HFF-Myc (cell line): ENCODE results near the gene CARD11.
"Not testable (repeated sequence)": the region's sequence is repeated elsewhere in the genome, so short reads cannot be mapped to it uniquely, and the experiment has no call there.

Experiments
- DNase-seq: peaks from one replicate; pipeline ENCODE4 v3.0.0-alpha.2; 2011; ENCODE audit warnings: low read depth; ENCODE audit errors: extremely low read depth
- H3K4me3 ChIP-seq: replicated peaks from 2 replicates; pipeline ENCODE4 v1.5.1; 2011; ENCODE audit warnings: low read depth, mild to moderate bottlenecking, control low read depth, low read length
- CTCF ChIP-seq: IDR thresholded peaks from 2 replicates; pipeline ENCODE4 v1.5.1; 2012; ENCODE audit warnings: mild to moderate bottlenecking, low read depth, low read length, control low read depth; ENCODE audit errors: missing control alignments

CARD11 gene

GRCh38 chr7:3042861-3043489 is 692 bp downstream of the CARD11 start:
- no peak overlapping the region for H3K4me3 ChIP-seq
- no peak for TF ChIP-seq CTCF
- no peak for DNase-seq

- no peak for TF ChIP-seq CTCF
Measured at GRCh38 chr7:3041986-3042675, 1.5 kb downstream of the CARD11 start.

GRCh38 chr7:3039787-3040186 is 3.9 kb downstream of the CARD11 start:
- no peak for DNase-seq
- no peak overlapping the region for H3K4me3 ChIP-seq
- no peak for TF ChIP-seq CTCF

More at GRCh38 chr7:3041986-3042675, 1.5 kb downstream of the CARD11 start:
- no peak overlapping the region for H3K4me3 ChIP-seq
- no peak for DNase-seq

- DNase-seq, H3K4me3 ChIP-seq: not testable (repeated sequence)
Measured at GRCh38 chr7:3038011-3038410, 5.7 kb downstream of the CARD11 start.

- no peak for TF ChIP-seq CTCF
- no peak overlapping the region for H3K4me3 ChIP-seq
- no peak for DNase-seq
Measured at GRCh38 chr7:3037259-3037658, 6.4 kb downstream of the CARD11 start.

GRCh38 chr7:3034591-3035150 is 9.0 kb downstream of the CARD11 start:
- no peak for TF ChIP-seq CTCF
- no peak overlapping the region for H3K4me3 ChIP-seq
- no peak for DNase-seq

- DNase-seq = no peak
- no peak overlapping the region for H3K4me3 ChIP-seq
- TF ChIP-seq CTCF = no peak
Measured at GRCh38 chr7:3033581-3033980, 10.1 kb downstream of the CARD11 start.
